HG02840 (cell line): Measurements from ENCODE around the gene FXYD3.

Experiments used
- ATAC-seq: cut with Tn5 transposase; IDR thresholded peaks from one replicate; pipeline ENCODE4 v1.9.1; 2021; ENCODE audit warnings: mild to moderate bottlenecking, moderate library complexity, moderate number of reproducible peaks; ENCODE audit not compliant: unreplicated experiment, low FRiP score

FXYD3 gene

DNA sequence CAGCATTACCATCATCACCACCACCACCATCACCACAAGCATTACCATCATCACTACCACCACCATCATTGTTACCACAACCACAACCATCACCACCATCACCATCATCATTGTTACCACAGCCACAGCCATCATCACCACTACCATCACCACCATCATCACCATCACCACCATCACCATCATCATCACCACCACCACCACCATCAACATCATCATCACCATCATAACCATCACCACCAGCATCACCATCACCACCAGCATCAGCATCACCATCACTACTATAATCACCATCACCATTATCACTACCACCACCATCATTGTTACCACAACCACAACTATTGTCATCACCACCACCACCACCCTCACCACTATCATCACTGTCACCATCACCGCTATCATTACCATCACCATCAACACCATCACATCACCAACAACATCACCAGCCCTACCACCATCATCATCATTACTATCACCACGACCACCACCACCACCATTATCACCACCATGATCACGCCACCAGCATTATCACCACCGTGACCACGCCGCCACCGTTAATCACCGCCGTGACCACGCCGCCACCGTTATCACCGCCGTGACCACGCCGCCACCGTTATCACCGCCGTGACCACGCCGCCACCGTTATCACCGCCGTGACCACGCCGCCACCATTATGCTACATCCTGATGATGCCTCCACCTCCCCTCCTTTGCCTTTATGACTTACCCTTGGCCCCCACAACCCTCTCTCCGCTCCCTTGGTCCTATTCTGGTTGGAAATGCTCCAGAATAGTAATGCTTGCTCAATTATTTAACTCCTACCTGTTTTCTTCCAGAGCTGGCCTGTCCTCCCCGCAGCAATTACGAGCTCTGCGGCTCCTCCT is 10.0 kb upstream of the FXYD3 start:
- ATAC-seq = no peak

DNA sequence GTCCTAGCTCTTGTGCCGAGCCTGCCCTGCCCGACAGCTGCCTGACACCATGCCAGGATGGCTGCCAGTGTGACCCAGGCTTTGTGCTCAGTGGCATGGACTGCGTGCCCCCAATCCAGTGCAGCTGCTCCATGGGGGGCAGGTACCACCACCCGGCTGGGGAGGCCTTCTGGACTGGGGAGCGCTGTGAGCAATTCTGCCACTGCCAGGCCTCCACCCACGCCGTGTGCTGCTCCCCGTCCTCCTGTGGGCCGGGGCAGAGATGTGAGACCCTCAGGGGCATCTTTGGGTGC is 9.4 kb upstream of the FXYD3 start:
- no peak for ATAC-seq

DNA sequence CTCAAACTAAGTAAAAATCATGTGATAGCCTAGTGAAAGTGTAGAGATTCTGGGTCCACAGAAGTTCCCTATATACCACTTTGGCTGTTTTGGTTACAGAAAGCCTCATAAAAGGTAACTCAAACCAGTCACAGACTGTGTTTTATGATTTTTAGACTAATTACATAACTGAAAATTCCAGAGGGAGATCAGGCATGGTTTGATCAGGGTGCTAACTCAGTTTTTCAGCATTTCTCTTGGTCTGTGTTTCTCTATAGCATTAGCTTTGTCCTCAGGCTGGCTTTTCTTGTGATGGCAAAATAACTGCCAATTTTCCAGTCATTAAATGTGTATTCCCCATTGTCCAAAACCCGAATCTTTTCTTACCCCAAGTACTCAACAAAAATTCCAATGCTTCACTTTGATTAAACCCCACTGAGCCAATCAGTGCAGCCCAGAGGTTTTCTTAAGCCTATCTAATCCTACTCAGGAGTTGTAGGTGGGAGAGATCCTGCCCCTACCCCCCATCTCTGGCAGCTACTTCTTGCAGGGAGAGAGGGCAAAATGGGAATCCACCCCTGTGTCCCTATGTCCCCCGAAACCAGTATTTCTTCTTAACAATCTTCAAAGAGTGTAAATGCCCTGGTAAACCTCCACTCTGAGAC is 8.6 kb upstream of the FXYD3 start:
- ATAC-seq = no peak

DNA sequence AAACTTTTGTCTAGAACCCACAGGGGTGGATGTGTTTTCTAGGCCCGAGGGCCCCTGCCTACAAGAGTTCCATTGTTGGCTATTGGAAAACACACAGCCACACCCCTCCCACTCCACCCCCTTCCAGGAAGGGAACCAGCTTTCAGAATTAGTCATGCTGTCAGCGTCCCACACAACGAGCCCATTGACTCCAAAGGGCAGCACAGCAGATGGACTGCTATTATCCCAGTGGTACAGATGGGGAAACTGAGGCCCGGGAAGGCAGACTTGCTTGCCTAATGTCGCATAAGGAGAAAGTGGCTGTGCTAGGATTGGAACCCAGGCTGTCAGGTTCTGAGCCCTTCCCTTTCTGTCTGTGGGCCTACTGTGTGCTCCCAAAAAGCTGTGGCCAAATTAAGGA is 8.1 kb upstream of the FXYD3 start:
- no peak for ATAC-seq

DNA sequence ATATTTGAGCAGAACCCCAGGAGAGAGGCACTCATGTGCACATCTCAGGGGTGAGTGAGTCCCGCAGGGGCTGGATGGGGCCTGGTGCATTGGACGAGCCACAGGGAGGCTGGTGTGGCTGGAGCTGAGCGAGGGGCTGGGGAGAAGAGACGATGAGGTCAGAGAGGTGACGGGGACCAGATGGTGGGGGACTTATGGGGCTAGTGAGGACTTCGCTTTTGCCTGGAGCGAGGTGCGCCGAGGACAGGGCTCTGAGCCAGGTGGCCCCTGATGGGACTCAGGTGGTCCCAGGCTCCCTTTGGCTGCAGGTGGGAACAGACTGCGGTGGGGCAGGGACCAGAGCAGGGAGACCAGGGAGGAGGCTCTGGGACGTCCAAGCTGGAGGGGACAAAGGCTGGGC is 6.9 kb upstream of the FXYD3 start:
- ATAC-seq = no peak

DNA sequence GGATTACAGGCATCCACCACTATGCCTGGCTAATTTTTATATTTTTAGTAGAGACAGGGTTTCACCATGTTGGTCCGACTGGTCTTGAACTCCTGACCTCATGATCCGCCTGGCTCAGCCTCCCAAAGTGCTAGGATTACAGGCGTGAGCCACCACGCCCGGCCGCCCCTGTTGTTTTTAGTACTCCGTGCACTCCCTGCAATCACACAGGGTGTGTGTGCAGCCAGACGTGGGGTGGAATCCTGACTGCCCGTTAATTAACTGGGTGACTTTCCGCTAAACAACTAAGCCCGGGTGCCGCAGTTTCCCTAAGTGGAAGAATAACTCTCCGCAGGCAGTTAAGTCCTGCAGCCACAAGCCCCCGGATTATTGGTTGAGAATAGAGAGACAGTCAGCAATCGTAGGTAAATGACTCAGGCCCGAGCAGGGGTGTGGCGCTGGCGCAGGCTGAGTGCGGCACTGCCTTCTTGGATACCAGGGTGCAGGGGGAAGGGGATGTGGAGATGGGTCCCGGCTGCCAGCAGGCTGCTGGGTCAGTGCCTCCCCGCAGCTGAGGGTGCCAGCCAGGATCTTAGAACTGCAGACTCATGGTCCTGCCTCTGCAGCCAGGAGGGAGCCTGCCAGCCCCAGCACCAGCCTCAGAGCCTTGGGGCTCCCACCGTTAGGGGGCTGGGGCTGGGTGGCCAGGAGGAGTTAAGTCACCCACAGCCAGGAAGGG is 6.1 kb upstream of the FXYD3 start:
- ATAC-seq = no peak

DNA sequence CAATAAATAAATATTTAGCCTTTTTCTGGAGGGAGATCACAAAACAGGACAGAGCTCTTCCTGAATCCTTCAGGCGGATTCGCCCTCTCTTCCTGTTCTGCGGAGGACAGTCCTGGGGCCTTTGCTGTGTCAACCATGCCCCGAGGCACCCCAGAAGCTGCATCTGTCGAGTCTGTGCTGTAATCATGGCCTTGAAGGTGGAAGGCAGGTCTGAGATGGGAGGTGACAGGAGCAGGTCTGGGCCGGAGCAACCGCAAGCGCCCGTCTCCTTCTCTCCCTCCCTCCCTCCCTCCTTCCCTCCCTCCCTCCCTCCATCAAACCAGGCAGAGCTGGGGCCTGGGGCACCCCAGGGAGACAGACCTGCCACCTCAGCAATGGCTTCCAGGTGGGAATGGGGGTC is 4.6 kb upstream of the FXYD3 start:
- ATAC-seq = no peak

DNA sequence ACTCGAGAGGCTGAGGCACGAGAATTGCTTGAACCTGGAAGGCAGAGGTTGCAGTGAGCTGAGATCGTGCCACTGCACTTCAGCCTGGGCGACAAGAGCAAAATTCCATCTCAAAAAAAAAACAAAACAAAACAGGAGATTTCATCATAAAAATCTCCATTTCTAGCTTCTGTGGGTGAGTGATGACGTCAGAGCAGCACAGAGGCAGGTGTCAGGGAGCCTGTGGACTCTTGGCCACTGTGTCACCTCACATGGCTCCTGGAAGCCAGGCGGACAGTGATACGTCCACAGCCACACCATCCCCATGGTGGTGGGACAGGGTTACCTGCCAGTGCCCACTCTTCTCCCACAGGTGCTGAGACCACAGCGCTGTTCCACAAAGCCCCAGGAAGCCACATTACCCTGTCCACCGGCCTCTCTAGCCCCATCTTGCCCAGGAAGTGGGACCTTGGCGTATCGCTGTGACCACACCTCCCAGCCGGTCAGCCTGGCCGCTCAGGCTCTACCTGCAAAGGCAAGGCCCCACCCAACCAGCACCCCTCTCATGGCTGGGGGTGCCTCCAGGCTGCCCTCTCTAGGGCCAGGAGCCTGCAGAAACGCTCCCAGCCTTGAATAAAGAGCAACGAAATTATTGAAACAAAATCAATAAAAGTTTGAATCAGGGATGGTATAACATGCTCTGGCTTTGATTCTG is 2.5 kb upstream of the FXYD3 start:
- ATAC-seq = no peak

DNA sequence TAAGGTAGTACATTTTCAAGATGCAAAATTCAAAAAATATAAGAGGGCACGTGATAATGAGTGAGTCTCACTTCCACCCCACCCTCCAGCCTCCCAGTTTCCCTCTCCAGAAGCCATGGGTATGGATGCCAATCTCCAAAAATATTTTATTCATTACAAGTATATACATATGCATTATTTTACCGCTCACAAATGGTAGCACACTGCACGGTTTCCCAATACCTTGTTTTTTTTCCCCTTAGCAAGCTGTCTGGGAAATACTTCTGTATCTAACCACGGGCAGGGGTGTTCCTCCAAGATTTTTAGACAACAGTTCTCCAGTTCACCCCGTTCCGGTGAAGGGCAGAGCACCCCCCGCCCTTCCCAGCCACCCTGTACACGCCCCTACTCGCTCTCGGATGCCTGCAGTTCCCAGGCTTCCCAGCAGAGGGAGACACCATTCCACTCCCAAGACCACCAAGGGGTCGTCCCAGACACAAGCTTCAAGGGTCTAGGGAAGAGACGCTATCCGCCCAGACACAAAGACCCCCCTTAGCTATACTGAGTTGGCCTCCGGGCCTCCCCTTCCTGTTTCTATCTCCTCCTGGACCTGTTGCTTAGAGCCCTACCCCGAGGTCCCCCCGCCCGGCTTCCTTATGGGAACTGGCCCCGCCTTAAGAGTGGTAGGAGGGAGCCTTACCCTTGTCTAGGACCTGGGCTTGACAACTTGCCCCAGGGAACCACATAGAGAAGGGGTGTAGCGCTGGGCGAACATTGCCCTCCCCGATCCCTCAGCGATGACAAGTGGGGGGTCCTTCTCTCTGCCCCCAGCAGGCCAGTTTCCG is 1.1 kb upstream of the FXYD3 start:
- ATAC-seq = no peak

DNA sequence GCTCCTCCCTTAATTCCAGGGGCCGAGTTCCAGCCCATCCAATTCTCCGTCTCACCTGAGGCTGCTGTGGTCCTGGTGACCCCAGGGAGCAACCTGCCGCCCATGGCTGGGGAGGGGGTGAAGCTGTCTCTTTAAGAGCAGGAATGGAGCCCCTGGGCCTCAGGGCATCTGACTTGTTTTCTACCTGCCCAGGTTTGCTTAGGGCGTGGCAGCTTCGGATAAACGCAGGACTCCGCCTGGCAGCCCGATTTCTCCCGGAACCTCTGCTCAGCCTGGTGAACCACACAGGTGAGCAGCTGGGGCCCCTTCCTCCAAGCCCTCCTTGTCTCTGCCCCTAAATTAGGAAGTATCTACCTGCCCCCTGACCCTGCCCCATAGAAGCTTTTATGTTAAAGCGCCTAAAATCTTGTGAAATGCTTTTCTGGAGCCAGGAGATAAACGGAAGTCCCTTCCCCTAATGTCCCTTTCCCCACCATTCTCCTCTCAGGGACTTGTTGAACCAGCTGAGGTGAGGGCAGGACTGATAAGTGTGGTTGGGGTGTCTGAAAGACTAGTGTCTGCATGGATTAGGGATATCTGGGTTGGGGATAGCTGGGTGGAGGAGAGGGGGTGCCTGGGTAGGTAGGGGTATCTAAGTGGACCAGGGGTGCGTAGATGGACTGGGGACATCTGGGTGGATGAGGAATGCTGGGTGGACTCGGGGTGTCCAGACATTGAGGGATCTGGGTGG is 614 bp downstream of the FXYD3 start:
- no peak for ATAC-seq

DNA sequence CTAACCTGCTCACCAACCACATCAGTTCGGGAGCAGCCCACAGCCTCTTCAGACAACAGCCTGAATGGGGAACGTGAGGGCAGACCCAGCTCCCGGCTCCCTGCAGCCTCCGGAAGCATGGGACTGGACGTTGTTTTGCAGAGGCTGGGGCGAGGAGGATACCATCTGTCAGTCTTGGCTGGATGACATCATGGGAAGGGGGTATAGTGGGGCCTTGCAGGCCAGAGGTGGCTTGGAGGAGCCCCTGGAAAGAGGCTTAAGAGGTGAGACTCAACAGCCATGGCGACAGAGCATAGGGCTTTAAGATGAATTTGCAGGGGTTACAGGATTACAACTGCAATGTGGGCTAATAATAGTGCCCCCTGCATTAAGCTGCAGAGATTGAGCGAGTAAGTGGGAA is 1.5 kb downstream of the FXYD3 start:
- ATAC-seq = no peak

DNA sequence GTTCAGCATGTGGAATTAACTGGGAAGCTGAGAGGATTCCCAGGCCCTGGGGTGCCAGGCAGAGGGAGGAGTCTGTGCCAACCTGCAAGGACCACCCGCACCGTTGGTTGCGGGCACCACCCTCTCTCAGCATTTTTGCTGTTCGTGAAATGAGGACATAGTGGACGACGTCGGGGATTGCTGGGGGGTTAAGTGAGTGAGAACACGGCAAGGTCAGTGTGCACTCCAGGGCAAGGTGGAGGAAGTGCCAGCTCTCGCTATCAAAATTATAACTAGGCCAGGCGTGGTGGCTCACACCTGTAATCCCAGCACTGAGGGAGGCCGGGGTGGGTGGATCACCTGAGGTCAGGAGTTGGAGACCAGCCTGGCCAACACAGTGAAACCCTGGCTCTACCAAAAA is 2.2 kb downstream of the FXYD3 start:
- no peak for ATAC-seq

DNA sequence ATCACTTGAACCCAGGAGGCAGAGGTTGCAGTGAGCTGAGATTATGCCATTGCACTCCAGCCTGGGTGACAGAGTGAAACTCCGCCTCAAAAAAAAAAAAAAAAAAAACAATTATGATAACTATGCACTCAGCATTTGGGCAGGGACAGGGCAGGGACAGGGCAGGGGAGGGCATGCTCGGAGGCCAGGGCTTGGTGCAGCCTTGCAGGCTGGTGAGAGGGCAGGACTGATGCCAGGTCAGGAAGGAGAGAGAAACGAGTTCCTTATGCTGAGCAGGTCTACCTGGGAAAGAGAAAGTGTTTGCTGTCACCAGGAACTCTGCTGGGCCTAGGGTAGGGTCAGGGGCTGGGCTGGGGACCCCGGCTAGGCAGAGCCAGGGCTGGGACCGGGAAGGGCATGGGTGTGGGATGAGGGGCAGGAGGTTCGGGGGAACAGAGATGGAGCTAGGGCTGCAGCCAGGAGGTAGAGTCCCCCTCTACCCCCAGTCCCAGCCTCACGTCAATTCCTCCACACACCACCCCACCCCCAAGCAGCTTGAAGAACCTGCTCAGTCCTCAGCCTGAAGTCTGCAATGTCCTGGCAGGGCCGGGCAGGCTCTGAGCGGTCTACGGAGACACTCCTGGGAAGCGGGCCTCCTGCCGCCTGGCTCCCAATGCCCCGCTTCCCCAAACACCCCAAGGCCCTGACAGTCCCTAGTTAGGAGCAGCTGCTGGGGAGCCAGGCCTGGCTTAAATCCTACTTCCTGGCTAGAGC is 2.8 kb downstream of the FXYD3 start:
- no peak for ATAC-seq

DNA sequence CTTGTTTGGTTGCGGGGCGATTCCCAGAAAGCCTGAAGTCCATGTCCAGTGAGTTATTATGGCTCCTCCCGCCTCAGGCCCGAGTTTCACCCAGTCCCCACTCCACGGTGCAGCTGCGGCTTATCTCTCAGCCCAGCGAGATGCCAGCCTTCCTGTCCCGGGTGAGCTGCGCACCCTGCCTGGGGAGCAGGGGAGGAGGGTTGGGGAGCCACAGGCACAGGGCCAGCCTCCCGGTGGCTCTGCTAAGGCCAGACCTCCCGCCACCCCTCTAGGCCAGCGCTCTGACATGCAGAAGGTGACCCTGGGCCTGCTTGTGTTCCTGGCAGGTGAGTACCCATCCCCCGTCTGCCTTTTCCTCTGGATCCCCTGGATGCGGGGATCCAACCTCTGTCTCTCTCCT is 3.5 kb downstream of the FXYD3 start:
- no peak for ATAC-seq

DNA sequence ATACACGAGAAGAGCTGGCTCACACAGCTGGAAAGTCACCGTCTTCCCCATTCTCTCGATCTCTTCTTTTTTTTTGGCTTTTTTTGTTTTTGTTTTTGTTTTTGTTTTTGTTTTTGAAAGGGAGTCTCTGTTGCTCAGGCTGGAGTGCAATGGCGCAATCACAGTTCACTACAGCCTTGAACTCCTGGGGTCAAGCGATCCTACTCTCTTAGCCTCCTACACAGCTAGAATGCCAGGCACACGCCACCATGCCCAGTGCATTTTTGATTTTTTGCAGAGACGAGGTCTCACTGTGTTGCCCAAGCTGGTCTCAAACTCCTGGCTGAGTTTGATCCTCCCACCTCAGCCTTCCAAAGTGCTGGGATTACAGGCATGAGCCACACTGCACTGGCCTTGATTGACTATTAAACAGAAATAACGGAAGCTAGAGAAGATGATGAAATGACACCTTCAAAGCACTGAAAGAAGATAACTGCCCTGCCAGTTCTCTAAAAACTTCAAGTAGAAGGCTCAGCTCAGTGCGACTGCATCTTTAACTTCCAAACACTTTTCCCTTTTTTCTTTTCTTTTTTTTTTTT is 4.0 kb downstream of the FXYD3 start:
- no peak for ATAC-seq

DNA sequence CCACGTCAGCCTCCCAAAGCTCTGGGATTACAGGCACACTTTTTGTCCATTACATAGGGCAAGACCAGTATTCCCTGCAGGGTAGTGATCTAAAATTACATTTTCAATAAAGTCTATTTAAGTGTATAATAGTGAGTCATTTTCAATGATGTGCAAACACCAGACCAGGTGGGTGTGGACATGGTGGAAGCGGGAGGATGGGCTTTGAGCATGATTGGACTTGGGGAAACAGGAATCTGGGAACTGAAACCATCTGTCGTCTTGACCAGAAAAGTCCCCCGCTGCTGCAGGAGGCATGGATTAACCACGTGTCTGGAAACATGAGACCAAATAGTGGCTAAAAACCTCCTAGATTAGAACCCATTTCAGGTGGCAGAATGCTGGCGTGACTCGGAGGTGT is 4.9 kb downstream of the FXYD3 start:
- ATAC-seq = no peak

DNA sequence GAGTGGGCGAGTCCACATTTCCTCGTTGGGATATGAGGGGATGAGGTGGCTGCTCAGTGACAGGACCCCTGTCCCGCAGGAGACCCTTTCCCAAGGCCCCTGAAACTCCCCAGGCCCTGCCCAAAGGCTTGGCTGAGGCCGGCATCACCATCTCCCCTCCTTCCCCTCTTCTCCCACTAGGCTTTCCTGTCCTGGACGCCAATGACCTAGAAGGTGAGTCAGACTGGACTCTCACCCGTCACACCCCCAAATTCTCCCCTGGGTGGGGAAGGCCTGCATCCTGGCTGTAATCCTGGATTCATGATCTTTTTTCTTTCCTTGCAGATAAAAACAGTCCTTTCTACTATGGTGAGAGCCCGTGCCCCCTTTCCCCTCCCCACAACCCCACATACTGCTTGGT is 5.3 kb downstream of the FXYD3 start:
- ATAC-seq = no peak

DNA sequence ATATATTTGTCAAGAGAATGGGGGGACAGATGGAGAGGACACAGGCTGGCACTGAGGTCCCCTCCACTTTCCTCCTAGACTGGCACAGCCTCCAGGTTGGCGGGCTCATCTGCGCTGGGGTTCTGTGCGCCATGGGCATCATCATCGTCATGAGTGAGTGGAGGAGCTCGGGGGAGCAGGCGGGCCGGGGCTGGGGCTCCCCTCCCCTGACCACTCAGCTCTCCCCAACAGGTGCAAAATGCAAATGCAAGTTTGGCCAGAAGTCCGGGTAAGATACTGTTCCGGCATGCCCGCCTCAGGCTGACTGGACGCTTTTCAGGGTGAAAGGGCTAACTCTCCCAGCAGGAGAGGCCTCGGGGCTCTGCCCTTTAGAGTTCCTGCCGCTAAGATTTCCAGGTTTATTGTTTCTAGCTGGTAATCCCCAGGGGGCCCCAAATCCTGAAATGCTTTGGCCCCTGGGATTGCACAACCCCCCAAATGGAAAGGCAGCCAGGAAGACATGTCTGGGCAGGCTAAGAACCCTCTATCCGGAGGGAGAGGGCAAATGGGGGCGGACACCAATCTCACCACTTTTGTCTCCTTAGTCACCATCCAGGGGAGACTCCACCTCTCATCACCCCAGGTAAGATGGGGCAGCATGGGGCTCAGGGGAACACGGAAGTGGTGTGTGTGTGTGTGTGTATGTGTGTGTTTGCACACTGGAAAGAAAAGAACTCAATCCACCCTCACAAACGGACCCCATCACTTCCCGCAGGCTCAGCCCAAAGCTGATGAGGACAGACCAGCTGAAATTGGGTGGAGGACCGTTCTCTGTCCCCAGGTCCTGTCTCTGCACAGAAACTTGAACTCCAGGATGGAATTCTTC is 7.3 kb downstream of the FXYD3 start:
- no peak for ATAC-seq
